NCI-H510A treated with DMSO at 0.1 percent for 48 hours (cell line): Measurements from ENCODE around the gene ENTR1.

Experiments used
- DNase-seq: peaks from one replicate; lab custom pipeline; 2025; lab: John Stamatoyannopoulos, UW

Gene ENTR1

GRCh38 chr9:136410500-136411287, at the start of gene ENTR1, which contains the start of gene PMPCA:
TSS of gene ENTR1 (minus strand) at chr9:136410614. CDS start at chr9:136410397, 217 bp downstream.
TSS of gene PMPCA (plus strand) at chr9:136410658. CDS start at chr9:136410669, 11 bp downstream.
- DNase-seq, result peak; percentile 74

GRCh38 chr9:136459425-136459824, 49.0 kb upstream of the ENTR1 start:
- DNase-seq, result no peak

GRCh38 chr9:136457326-136457725, 46.9 kb upstream of the ENTR1 start:
- DNase-seq, result no peak

- DNase-seq, result no peak
Measured at GRCh38 chr9:136456258-136456657, 45.8 kb upstream of the ENTR1 start.

- DNase-seq, result no peak
Measured at GRCh38 chr9:136455043-136456002, 44.9 kb upstream of the ENTR1 start.

- DNase-seq, result no peak
Measured at GRCh38 chr9:136454026-136454796, 43.8 kb upstream of the ENTR1 start.

- no peak for DNase-seq
Measured at GRCh38 chr9:136453326-136453725, 42.9 kb upstream of the ENTR1 start.

GRCh38 chr9:136451221-136451877, 40.9 kb upstream of the ENTR1 start:
- DNase-seq, result no peak

GRCh38 chr9:136448655-136449054, 38.2 kb upstream of the ENTR1 start:
- DNase-seq, result no peak

- no peak for DNase-seq
Measured at GRCh38 chr9:136447173-136447778, 36.9 kb upstream of the ENTR1 start.

- no peak for DNase-seq
Measured at GRCh38 chr9:136445799-136446198, 35.4 kb upstream of the ENTR1 start.

- DNase-seq, result no peak
Measured at GRCh38 chr9:136444102-136444501, 33.7 kb upstream of the ENTR1 start.

- DNase-seq, result no peak
Measured at GRCh38 chr9:136443687-136444086, 33.3 kb upstream of the ENTR1 start.

GRCh38 chr9:136443087-136443486, 32.7 kb upstream of the ENTR1 start:
- DNase-seq, result no peak

- no peak for DNase-seq
Measured at GRCh38 chr9:136442265-136442664, 31.9 kb upstream of the ENTR1 start.

GRCh38 chr9:136441681-136442245, 31.3 kb upstream of the ENTR1 start:
- DNase-seq, result no peak

- DNase-seq, result no peak
Measured at GRCh38 chr9:136441191-136441680, 30.8 kb upstream of the ENTR1 start.

GRCh38 chr9:136439481-136440408, 29.3 kb upstream of the ENTR1 start, which contains the start of gene INPP5E:
TSS of gene INPP5E (minus strand) at chr9:136439845. CDS start at chr9:136439419, 426 bp downstream.
- DNase-seq, result peak; percentile 34
